ENCODE measurements around the gene HIGD1C. TPM values are rescaled to one million over a fixed set of nuclear protein-coding genes. Genes with fewer than 3 reads are reported as not detected.

HIGD1C gene
- total and polyA plus RNA-seq, 8 donors = not detected

DNA sequence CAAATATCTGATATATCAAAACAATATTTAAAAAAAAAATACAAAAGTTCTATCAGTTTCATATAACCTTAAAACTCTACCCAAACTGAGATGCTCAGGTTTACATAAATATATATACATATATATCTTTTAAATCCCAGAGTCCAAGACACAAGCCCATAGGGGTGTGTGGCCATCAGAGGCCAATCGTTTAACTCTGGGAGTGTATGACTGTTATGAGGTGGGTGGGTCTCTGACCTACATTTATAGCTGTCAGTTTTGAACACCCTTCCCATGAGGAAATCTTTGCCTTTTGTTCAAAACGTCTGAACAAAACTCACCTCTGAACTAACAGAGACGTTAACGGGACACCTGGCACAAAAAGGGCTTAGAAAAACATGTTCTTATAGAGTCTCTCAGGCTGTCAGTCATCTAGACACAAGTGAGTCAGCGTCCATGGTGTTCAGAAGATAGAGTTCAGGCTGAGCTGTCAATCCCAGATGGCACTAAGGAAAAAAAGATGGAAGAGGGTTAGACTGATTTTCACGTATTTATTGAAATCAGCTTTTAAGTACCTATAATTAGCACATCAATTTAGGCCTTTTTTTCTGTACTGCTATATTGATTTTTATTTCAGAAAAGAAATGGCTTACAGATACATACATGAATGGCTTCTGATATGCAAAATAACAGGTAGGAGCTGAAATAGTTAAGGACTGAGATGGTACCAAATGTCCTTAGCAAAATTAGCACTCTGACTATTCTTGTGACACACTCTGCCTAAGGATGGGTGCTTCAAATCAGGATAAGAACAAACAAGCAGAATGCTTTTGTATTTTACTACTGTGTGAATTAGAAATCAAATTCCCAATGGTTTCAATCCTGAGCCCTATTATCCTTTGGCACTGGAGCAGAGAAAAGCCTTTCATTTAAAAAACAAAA is 29.2 kb downstream of the HIGD1C start:
- TF ChIP-seq, protein P1, sequence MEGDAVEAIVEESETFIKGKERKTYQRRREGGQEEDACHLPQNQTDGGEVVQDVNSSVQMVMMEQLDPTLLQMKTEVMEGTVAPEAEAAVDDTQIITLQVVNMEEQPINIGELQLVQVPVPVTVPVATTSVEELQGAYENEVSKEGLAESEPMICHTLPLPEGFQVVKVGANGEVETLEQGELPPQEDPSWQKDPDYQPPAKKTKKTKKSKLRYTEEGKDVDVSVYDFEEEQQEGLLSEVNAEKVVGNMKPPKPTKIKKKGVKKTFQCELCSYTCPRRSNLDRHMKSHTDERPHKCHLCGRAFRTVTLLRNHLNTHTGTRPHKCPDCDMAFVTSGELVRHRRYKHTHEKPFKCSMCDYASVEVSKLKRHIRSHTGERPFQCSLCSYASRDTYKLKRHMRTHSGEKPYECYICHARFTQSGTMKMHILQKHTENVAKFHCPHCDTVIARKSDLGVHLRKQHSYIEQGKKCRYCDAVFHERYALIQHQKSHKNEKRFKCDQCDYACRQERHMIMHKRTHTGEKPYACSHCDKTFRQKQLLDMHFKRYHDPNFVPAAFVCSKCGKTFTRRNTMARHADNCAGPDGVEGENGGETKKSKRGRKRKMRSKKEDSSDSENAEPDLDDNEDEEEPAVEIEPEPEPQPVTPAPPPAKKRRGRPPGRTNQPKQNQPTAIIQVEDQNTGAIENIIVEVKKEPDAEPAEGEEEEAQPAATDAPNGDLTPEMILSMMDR (IDR thresholded peaks at IDR 0.05) = no peak
- DNase-seq (no peak), ATAC-seq (peak in 1 of 4 donors; percentile 33), FAIRE-seq (no peak)
- Histone ChIP-seq H3K27ac (no peak overlapping the region), H3K4me3 (no peak overlapping the region), H3K36me3 (no peaks in the 10 kb centered on the region), H3K9me3 (no peaks in the 10 kb centered on the region), H3K27me3 (no peaks in the 10 kb centered on the region), H3K4me1 (peaks cover 7 to 22% (median 14%) of the 10 kb centered on the region in 3 donors)
- 28 to 30% methylated on average over 6 of the region's 6 CpGs for WGBS, 2 donors
- intact Hi-C loops (cut with DNase I) = no loop called here

DNA sequence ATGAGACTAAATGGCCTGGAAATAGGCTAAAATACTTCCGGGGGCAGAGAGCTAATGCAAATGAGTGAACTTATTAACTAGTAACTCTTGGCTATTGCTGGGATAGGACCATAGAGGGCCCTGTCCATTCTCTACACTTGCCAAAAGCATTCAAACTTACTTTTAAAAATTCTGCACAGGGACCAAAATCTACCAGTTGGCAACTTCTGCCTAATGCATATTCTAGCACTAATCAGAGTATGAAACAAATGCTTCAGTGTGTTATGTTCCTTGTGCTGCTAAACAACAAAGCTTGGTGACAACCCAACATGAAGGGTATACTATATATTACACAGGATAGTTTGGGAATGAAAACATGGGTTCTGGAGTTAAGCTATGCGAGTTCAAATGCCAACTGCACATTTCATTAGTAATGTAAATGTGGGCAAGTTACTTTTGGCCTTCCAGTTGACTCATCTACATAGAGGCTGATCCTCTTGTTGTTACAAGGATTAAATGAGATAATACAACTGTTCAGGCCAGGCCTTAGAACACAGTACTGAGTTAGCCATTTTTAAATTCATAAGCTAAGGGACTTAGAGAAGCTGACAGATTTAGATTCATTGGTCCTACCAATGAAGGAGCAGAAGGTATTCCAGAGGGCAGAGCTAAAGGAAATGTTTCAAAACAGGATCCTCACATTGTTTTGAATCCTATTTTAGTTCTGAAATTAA is 32.4 kb downstream of the HIGD1C start:
- 45 to 52% methylated on average over 2 of the region's 2 CpGs for WGBS, 2 donors
- TF ChIP-seq, protein P1 (IDR thresholded peaks at IDR 0.05) = no peak
- Histone ChIP-seq H3K27ac (peak overlapping the region in 2 of 4 donors; percentile 17 to 55), H3K36me3 (peaks cover 0 to 13% (median 3%) of the 10 kb centered on the region in 3 donors), H3K4me3 (no peak overlapping the region), H3K4me1 (peaks cover 7 to 21% (median 14%) of the 10 kb centered on the region in 3 donors), H3K27me3 (no peaks in the 10 kb centered on the region), H3K9me3 (no peaks in the 10 kb centered on the region)
- no peak for DNase-seq
- intact Hi-C loops (cut with DNase I) = loop anchor here in 2 of 3 donors (5.0 kb wide), 2 partner anchors 147 to 157 kb away; no protein-coding TSS in a partner anchor
- FAIRE-seq = no peak
- ATAC-seq = no peak

DNA sequence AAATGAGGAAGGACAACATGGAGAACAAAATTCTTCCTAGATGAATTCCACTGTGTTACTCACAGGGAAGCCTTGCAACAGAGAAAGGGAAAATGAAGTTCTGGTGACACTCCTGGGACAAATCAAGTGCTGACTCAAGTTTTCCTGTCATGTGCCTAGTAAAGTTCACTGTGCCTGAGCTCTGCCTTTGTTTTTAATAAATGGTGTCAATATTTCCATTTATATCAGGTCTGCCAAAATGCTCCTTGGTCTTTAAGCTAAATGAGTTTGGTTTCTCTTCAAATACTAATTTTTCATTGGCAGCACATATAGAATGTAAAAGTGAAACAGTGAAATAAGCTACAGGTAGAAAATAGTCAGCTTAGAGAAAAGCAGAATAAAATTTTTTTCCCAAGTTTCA is 33.0 kb downstream of the HIGD1C start:
- intact Hi-C loops (cut with DNase I) = loop anchor here in 2 of 3 donors (5.0 kb wide), 2 partner anchors 148 to 158 kb away; no protein-coding TSS in a partner anchor
- no peaks in the 10 kb centered on the region for H3K27me3 ChIP-seq
- peaks cover 0 to 18% (median 3%) of the 10 kb centered on the region in 3 donors for H3K36me3 ChIP-seq
- H3K9me3 ChIP-seq = no peaks in the 10 kb centered on the region
- H3K4me1 ChIP-seq = peaks cover 7 to 15% (median 12%) of the 10 kb centered on the region in 3 donors
- H3K4me3 ChIP-seq = no peak overlapping the region
- FAIRE-seq = no peak
- TF ChIP-seq, protein P1 (IDR thresholded peaks at IDR 0.05) = no peak
- DNase-seq = no peak
- ATAC-seq = peak in 3 of 4 donors; percentile 44 to 75 (median 65)
- H3K27ac ChIP-seq = peak overlapping the region in 2 of 4 donors; percentile 17 to 55

DNA sequence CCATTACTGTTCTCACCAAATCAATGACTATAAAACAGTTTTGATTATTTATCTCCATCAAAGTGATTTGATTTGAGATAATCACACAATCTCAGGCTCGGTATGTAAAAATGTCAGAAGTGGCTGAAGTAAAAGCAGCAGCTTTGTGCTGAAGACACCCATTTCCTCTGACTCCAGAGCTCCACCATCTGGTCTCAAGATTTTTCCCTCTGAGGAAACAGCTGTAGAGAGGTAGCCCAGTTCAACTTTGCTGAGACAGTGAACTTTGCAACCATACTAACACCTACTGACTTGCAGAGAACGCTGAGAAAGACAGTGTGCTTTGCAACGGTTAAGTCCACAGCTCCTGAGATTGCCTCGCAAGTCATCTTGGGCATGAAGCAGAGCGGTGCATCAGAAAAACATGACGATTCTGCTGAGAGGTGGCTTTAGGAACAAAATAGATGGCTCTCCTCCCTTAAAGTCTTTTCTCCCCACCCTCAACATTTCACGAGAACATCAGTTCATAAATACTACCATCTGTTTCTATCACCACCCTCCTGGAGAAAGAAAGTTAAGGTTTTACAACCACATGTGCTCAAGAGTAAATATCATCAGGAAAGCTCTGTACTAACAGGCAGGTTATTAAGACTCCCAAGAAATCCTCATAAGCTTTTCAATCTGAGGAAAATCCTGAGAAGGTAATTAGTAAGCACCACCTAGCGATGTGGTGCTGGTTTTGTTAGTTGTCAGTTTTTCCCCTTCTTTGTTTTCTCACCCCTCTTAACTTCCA is 34.8 kb downstream of the HIGD1C start:
- DNase-seq (peak in 3 of 6 donors; percentile 29 to 48 (median 30)), ATAC-seq (peak; percentile 57 to 91 (median 86)), FAIRE-seq (no peak)
- H3K9me3 ChIP-seq = no peaks in the 10 kb centered on the region
- no peaks in the 10 kb centered on the region for H3K27me3 ChIP-seq
- intact Hi-C loops (cut with DNase I) = loop anchor here in 2 of 3 donors (5.0 kb wide), 2 partner anchors 150 to 160 kb away; no protein-coding TSS in a partner anchor
- H3K36me3 ChIP-seq = peaks cover 0 to 36% (median 14%) of the 10 kb centered on the region in 3 donors
- no peak overlapping the region for H3K4me3 ChIP-seq
- TF ChIP-seq, protein P1 (IDR thresholded peaks at IDR 0.05) = peak in 3 of 4 donors; percentile 9 to 21 (median 14)
- H3K27ac ChIP-seq = no peak overlapping the region
- 42 to 43% methylated on average over 8 of the region's 8 CpGs for WGBS, 2 donors
- H3K4me1 ChIP-seq = no peaks in the 10 kb centered on the region
